Liver (tissue), 9 donors: ENCODE data around the gene MSRB2. TPM values are rescaled to one million over a fixed set of nuclear protein-coding genes. Genes with fewer than 3 reads are reported as not detected.

ENCODE experiments used
- DNase-seq: peaks from one replicate; pipeline ENCODE4 v3.0.0-alpha.2; 2017; ENCODE audit warnings: low spot score
- H3K27ac ChIP-seq, 2 donors: one replicate each; pipeline ENCODE4 v1.7.0; 2013; ENCODE audit warnings: inconsistent platforms in 2 of 2, low read length in 2 of 2, control low read depth in 1 of 2, low read depth in 1 of 2, mild to moderate bottlenecking in 1 of 2
- H3K27me3 ChIP-seq, 4 donors: one replicate each; pipeline versions ENCODE4 v1.6.1 to v1.7.0; 2013; ENCODE audit warnings: low read length in 3 of 4, inconsistent platforms in 1 of 4, mild to moderate bottlenecking in 1 of 4, moderate library complexity in 1 of 4; ENCODE audit not compliant: control insufficient read depth in 4 of 4, insufficient read depth in 4 of 4
- H3K36me3 ChIP-seq, 4 donors: one replicate each; pipeline versions ENCODE4 v1.6.1 to v1.7.0; 2013; ENCODE audit warnings: low read length in 3 of 4, mild to moderate bottlenecking in 3 of 4, low read depth in 1 of 4, moderate library complexity in 1 of 4; ENCODE audit not compliant: control insufficient read depth in 4 of 4, insufficient read depth in 3 of 4
- H3K4me1 ChIP-seq, 4 donors: one replicate each; pipeline versions ENCODE4 v1.6.1 to v1.7.0; 2013; ENCODE audit warnings: low read length in 3 of 4, mild to moderate bottlenecking in 3 of 4, moderate library complexity in 1 of 4; ENCODE audit not compliant: control insufficient read depth in 4 of 4, insufficient read depth in 4 of 4
- H3K4me3 ChIP-seq, 3 donors: one replicate each; pipeline versions ENCODE4 v1.6.1 to v1.7.0; 2013; ENCODE audit warnings: low read length in 3 of 3, control low read depth in 1 of 3, low read depth in 1 of 3, mild to moderate bottlenecking in 1 of 3
- H3K9ac ChIP-seq, 2 donors: one replicate each; pipeline ENCODE4 v1.7.0; 2013; ENCODE audit warnings: low read length in 2 of 2, mild to moderate bottlenecking in 2 of 2, moderate library complexity in 2 of 2, control low read depth in 1 of 2, low read depth in 1 of 2
- H3K9me3 ChIP-seq, 4 donors: one replicate each; pipeline versions ENCODE4 v1.6.1 to v1.7.0; 2013; ENCODE audit warnings: low read length in 3 of 4; ENCODE audit not compliant: control insufficient read depth in 4 of 4
- ATF3 ChIP-seq: IDR thresholded peaks from 2 replicates; pipeline ENCODE4 v1.6.1; 2016; ENCODE audit warnings: antibody characterized with exemption
- EGR1 ChIP-seq, 2 donors: IDR thresholded peaks; 2 replicates each; pipeline ENCODE4 v1.6.1; 2016 to 2018; ENCODE audit warnings: antibody characterized with exemption in 2 of 2, low read depth in 2 of 2
- FOXA1 ChIP-seq: IDR thresholded peaks from 2 replicates; pipeline ENCODE4 v1.6.1; 2016; ENCODE audit warnings: antibody characterized with exemption
- FOXA2 ChIP-seq: IDR thresholded peaks from 2 replicates; pipeline ENCODE4 v1.6.1; 2016; ENCODE audit warnings: antibody characterized with exemption
- GABPA ChIP-seq, 2 donors: IDR thresholded peaks in 1 of 2; conservative IDR thresholded peaks in 1 of 2; 2 replicates each; pipeline ENCODE4 v1.6.1; 2016; ENCODE audit warnings: antibody characterized with exemption in 2 of 2, mild to moderate bottlenecking in 1 of 2, moderate library complexity in 1 of 2
- HNF4A ChIP-seq, 2 donors: conservative IDR thresholded peaks; 2 replicates each; pipeline ENCODE4 v1.6.1; 2016; ENCODE audit warnings: antibody characterized with exemption in 2 of 2, mild to moderate bottlenecking in 2 of 2
- HNF4G ChIP-seq: IDR thresholded peaks from 2 replicates; pipeline ENCODE4 v1.6.1; 2016; ENCODE audit warnings: antibody characterized with exemption
- JUND ChIP-seq, 2 donors: IDR thresholded peaks; 2 replicates each; pipeline ENCODE4 v1.6.1; 2016; ENCODE audit warnings: antibody characterized with exemption in 2 of 2
- MAX ChIP-seq: IDR thresholded peaks from 2 replicates; pipeline ENCODE4 v1.6.1; 2016; ENCODE audit warnings: antibody characterized with exemption
- NR2F2 ChIP-seq: IDR thresholded peaks from 2 replicates; pipeline ENCODE4 v1.6.1; 2016; ENCODE audit warnings: antibody characterized with exemption
- RAD21 ChIP-seq, 2 donors: IDR thresholded peaks; 2 replicates each; pipeline ENCODE4 v1.6.1; 2016; ENCODE audit warnings: antibody characterized with exemption in 2 of 2, mild to moderate bottlenecking in 2 of 2
- REST ChIP-seq: IDR thresholded peaks from 2 replicates; pipeline ENCODE4 v1.6.1; 2016; ENCODE audit warnings: antibody characterized with exemption, mild to moderate bottlenecking
- RXRA ChIP-seq, 2 donors: IDR thresholded peaks; 2 replicates each; pipeline ENCODE4 v1.6.1; 2017 to 2018; ENCODE audit warnings: antibody characterized with exemption in 2 of 2, mild to moderate bottlenecking in 1 of 2
- SP1 ChIP-seq: IDR thresholded peaks from 2 replicates; pipeline ENCODE4 v1.6.1; 2018; ENCODE audit warnings: antibody characterized with exemption, mild to moderate bottlenecking
- TAF1 ChIP-seq: conservative IDR thresholded peaks from 2 replicates; pipeline ENCODE4 v1.6.1; 2016; ENCODE audit warnings: antibody characterized with exemption, mild to moderate bottlenecking
- YY1 ChIP-seq: IDR thresholded peaks from 2 replicates; pipeline ENCODE4 v1.6.1; 2016; ENCODE audit warnings: antibody characterized with exemption, mild to moderate bottlenecking
- ZBTB33 ChIP-seq: IDR thresholded peaks from 2 replicates; pipeline ENCODE4 v1.6.1; 2016; ENCODE audit warnings: antibody characterized with exemption
- WGBS: extraction: QIAGEN DNeasy Blood & Tissue Kit; methylation state at CpG from one replicate; pipeline ENCODE4 v1.1.7; 2013; 5-methylcytosine and 5-hydroxymethylcytosine counted together
- polyA plus RNA-seq, 2 donors: library from polyadenylated mRNA; stranded (reverse) in 1 of 2; unstranded in 1 of 2; fragments of 200-250 nt in 1 of 2; fragments of >200 nt in 1 of 2; fragmentation: Nextera tagmentation in 1 of 2; extraction: Ambion mirVana in 1 of 2; gene quantifications; one replicate each; pipeline versions ENCODE4 v1.2.1 to v1.2.3, GENCODE V29; 2013 to 2015
- total RNA-seq, 2 donors: library from RNA; depleted of rRNA; stranded (reverse); fragments of >200 nt; gene quantifications; one replicate each; pipeline ENCODE4 v1.2.3, GENCODE V29; 2014
- TF ChIP-seq, protein P1 (sequence below): fragments of 150-350 bp; IDR thresholded peaks from 2 replicates; pipeline ENCODE4 v1.5.1; 2017; ENCODE audit warnings: improper control_type of control experiment, low read depth, low read length; ENCODE audit not compliant: missing input control
- donor health status: healthy.
- donor health status: healthy.
- donor health status: healthy.
- donor health status: healthy.
- donor health status: healthy.

Gene MSRB2
- total and polyA plus RNA-seq, 4 donors: 7.3 to 69.4 (median 14.5) TPM

- no peak for TF ChIP-seq HNF4G
- no peak for TF ChIP-seq REST
- no peak for TF ChIP-seq ATF3
- TF ChIP-seq NR2F2: no peak
- no peak for TF ChIP-seq EGR1 (IDR thresholded peaks at IDR 0.05; ENCODE audit: low read depth in 2 of 2)
- TF ChIP-seq FOXA1: no peak
- TF ChIP-seq MAX: no peak
- no peak for TF ChIP-seq HNF4A (conservative IDR thresholded peaks at IDR 0.05)
- TF ChIP-seq, protein P1, sequence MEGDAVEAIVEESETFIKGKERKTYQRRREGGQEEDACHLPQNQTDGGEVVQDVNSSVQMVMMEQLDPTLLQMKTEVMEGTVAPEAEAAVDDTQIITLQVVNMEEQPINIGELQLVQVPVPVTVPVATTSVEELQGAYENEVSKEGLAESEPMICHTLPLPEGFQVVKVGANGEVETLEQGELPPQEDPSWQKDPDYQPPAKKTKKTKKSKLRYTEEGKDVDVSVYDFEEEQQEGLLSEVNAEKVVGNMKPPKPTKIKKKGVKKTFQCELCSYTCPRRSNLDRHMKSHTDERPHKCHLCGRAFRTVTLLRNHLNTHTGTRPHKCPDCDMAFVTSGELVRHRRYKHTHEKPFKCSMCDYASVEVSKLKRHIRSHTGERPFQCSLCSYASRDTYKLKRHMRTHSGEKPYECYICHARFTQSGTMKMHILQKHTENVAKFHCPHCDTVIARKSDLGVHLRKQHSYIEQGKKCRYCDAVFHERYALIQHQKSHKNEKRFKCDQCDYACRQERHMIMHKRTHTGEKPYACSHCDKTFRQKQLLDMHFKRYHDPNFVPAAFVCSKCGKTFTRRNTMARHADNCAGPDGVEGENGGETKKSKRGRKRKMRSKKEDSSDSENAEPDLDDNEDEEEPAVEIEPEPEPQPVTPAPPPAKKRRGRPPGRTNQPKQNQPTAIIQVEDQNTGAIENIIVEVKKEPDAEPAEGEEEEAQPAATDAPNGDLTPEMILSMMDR: no peak
- no peak for TF ChIP-seq FOXA2
- no peak for TF ChIP-seq GABPA (IDR thresholded peaks at IDR 0.05 in 1 of 2, conservative IDR thresholded peaks at IDR 0.05 in 1 of 2)
- TF ChIP-seq TAF1: no peak
- Histone ChIP-seq H3K9me3 (no peaks in the 10 kb centered on the region), H3K4me1 (no peaks in the 10 kb centered on the region), H3K4me3 (no peak overlapping the region), H3K36me3 (no peaks in the 10 kb centered on the region), H3K27ac (no peak overlapping the region), H3K27me3 (no peaks in the 10 kb centered on the region), H3K9ac (no peak overlapping the region)
- WGBS: 65% methylated on average over 3 of the region's 3 CpGs
- no peak for DNase-seq
Measured at GRCh38 chr10:23058366-23058765, 37.0 kb upstream of the MSRB2 start.

- Histone ChIP-seq H3K36me3 (no peaks in the 10 kb centered on the region), H3K27ac (no peak overlapping the region), H3K4me1 (peaks cover 0 to 7% (median 3%) of the 10 kb centered on the region in 4 donors), H3K27me3 (no peaks in the 10 kb centered on the region), H3K4me3 (no peak overlapping the region), H3K9ac (no peak overlapping the region), H3K9me3 (no peaks in the 10 kb centered on the region)
- TF ChIP-seq HNF4A (conservative IDR thresholded peaks at IDR 0.05): no peak
- TF ChIP-seq EGR1 (IDR thresholded peaks at IDR 0.05; ENCODE audit: low read depth in 2 of 2): no peak
- TF ChIP-seq RAD21 (IDR thresholded peaks at IDR 0.05): no peak
- TF ChIP-seq JUND (IDR thresholded peaks at IDR 0.05): no peak
- no peak for TF ChIP-seq ZBTB33
- no peak for TF ChIP-seq MAX
- no peak for TF ChIP-seq SP1
- TF ChIP-seq YY1: no peak
- TF ChIP-seq HNF4G: no peak
- no peak for TF ChIP-seq RXRA (IDR thresholded peaks at IDR 0.05)
- TF ChIP-seq GABPA (IDR thresholded peaks at IDR 0.05 in 1 of 2, conservative IDR thresholded peaks at IDR 0.05 in 1 of 2): no peak
- no peak for TF ChIP-seq ATF3
- DNase-seq: no peak
- WGBS: 56% methylated on average over 2 of the region's 2 CpGs
Measured at GRCh38 chr10:23060918-23061317, 34.5 kb upstream of the MSRB2 start.
